HG03039 (cell line): ENCODE results near the gene BAHCC1.

Experiments used
- ATAC-seq: cut with Tn5 transposase; IDR thresholded peaks from one replicate; pipeline ENCODE4 v1.9.1; 2021; ENCODE audit warnings: mild to moderate bottlenecking, moderate library complexity; ENCODE audit not compliant: unreplicated experiment

Gene BAHCC1

DNA sequence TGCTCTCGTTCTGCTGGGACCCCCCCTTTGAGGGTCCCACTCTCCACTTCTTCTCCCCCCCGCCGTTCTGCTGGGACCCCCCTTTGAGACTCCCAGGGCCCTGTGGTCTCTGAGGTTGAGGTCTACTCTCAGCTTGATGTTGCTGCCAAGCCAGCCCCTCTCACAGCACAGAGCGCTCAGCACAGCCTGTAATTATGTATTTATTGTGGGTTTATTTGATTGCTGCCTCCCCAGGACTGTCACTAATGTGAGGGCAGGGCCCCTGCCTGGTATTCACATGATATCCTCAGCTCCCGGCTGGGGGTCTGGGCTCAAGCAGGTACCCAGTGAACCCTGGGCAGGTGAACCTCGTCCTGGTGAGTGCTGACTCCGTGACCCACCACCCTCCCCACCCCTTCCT, 81.9 kb downstream of the BAHCC1 start:
- no peak for ATAC-seq

DNA sequence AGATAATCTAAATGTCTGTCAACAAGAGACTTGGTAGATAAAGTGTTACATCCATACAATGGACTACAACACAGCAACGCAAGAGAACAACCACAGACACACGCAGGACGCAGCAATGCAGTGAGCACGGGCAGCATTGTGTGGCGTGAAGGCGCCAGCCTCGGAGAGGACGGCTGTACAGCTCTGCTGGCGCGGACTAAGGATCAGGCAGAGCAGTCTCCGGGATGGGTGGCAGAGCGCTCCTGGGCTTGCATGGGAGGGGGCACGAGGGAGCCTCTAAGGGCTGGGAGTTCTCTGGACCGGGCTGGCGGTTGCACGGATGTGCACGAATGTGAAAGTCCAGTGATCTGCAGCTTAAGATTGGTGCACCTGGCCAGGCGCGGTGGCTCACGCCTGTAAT, 82.9 kb downstream of the BAHCC1 start:
- no peak for ATAC-seq

DNA sequence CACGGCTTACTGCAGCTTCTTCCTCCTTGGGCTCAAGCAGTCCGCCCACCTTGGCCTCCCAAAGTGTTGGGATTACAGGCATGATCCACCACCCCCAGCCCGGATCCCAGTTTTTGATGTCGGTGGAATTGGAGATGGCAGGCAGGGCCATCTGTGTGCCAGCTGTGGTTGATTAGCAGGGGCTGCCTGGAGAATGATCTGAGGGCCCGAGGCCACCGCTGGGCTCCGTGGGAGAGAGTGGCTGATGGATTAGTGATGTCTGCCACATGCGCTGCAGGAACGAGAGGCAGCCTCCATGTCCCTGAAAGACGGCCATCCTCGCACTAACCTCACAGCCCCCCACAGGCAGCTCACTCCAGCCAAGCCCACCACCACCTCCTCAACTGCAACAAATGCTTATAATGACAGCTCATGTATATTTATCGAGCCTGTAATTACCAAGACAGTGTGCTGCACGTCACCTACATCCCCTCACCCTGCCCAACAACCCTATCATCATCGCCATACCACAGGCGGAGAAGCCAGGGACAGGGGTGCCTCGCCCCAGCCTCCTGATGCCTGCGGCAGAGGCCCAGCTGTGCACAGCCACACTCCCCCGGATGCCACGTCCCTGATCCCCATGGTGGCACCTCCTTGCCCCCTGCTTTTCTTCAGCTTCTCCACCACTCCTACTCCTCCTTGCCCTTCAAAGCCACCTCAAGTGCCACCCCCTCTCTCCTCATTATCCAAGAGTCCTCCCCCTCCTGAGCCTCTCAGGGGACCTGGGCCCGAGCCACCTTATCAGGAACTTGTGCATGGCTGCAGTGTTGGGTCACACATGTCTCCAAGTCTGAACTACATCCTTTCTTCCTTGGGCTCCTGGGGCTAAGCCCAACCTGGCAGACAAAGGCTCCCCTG, 84.2 kb downstream of the BAHCC1 start:
- no peak for ATAC-seq

DNA sequence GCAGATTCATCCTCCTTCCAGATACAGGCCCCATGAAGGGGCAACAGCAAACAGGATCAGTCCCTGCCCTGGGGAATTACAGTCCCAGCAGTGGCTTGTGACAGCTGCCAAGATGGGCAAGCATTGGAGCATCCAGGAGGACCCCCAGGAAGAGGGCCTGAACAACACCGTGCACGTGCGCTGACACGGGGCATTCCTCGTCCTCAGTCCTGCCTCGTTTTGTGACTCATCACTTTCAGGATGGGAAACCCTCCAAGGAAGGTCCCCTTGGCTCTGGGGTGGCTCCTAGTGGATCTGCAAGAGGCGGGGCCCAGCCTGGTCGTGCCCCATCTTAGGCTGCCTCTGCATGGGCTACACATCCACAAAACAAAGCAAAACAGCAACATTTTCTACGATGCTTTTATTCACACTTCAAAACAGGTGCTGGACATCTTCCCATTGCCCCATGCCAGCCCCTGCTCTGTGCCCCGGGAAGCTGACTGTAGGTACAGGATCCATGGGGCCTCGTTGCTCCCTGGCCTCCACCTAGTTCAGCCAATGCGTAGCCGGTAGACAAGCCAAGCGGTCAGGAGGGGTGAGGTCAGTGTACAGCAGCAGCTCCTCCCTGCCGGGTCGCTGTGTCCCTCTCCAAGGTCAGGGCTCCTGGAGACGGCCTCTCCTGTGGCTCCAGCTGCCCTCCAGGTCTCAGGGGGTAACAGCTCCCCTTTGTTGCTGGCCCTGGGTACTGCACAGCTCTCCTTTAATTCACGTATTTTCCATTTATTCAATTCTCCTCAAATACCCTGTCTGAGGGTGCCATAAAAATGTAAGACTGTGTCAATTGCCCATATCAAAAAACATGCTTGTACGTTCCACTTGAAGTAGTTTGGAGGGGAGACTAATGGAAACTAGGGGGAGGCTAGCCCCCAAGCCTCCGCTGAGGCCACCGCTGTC, 85.1 kb downstream of the BAHCC1 start:
- no peak for ATAC-seq

DNA sequence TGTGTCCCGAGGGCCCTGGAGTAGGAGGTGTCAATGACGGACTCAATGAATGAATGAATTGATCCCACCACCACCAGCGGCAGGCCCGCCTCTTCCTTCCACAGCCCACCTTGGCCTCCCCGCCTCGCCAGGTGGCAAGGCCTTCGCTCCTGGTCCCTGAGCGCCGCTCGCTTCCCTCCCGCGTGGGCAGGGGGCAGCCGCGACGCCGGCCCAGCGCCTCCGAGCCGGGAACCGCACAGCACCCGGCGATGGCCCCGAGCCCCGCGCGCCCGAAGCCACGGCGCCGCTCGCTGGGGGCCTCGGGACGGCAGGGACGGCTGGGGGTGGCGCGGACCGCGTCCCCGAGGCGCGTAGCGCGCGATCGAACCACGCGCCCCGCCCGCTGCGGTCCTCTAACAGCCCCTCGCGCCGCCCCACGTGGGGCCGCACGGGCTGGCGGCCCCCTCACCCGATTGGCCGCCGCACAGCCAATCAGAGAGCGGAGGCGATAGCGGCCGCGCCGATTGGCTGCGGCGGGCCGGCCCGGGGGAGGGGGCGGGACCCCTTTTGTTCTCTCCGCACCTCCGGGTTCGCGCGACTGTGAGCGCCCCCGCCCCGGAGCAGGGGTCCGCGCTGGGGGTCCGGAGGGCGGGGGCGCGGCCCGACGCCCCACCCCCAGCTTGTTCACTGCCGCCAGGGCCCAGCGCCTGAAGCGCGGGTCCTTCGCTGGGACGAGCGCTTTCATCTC, 86.0 kb downstream of the BAHCC1 start:
- ATAC-seq = no peak

DNA sequence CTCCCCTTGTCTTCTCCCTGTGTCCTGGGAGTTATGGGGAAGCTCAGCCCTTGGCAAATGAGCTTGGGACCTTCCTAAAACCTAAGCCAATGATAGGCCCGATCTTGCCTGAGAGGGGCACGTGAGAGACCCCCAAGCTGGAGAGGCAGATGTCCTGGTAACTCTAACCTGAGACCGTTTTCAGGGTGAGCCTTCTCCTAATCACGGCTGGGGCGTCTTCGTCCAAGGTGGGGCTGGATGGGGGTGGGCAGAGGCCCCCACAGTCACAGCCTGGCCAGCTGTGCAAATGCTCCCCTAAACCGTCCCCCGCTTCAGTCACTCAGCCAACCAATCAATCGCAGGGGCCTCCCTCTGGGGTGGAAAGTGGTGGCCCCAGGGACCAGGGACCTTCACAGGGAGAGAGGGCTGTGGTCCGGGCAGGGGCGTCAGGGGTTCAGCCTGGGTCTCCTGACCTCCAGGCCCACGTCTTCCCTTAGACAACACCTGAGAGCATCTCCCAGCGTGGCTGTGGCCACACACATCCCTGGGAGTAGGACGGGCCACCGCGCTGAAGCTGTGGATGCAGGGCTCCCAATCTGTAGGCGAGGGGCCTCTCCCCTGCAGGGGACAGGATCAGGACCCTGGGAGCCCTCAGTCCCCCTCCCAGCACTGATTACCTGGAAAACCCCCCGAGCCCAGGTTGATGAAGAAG, 86.7 kb downstream of the BAHCC1 start:
- no peak for ATAC-seq

DNA sequence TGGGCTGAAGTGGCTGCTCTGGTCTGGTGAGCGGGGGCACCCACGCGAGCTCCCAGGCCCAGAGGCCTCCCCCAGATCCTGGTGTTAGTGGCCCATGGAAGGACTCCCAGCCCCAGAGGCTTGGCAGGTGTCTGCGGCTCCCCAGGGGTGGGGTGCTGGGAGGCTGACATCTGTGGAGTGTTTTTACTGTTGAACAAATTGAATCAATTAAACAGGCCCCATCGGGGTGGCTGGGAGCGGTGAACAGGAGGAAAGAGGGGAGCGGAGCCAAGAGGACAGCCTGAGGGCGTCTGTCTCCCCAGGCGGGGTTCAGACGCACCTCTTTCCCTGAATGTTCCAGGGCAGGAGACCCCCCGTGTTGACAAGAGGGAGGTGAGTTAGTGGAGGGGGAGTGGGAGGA, 87.4 kb downstream of the BAHCC1 start:
- no peak for ATAC-seq

DNA sequence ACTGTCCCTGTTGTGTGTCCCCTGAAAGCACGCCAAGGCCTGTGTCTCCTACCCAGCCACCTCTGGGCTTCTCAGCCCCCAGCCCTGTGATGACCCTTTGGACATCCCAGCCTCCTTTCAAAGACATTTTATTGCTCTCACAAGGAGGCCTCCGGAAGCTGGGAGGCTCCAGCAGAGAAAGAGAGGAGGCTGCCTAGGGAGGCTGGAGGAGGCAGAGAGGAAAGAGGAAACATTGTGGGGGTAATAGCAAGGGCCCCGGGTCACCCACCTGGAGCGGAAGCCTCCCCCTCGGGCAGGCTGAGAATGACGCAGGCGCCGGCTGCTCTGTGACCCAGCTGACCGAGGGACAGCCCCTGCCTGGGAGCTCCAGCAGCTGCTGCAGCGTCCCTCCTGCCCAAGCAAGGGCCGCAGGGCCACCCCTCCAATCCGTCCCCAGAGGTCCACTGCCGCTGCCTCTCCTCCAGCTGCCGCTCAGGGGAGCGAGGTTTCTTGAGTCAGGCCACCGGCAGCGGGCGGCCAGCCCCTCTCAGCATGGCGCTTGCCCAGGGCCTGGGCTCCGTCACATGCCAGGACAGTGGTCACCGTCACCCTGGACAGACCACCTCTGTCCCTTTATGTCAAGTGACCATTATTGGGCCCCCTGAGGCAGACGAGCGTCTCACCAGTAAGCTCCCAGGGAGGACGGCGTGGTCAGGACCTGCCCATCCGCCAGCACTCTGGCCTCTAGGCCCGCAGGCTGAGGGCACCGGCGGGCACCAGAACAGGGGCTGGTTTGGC, 88.0 kb downstream of the BAHCC1 start:
- ATAC-seq = no peak

DNA sequence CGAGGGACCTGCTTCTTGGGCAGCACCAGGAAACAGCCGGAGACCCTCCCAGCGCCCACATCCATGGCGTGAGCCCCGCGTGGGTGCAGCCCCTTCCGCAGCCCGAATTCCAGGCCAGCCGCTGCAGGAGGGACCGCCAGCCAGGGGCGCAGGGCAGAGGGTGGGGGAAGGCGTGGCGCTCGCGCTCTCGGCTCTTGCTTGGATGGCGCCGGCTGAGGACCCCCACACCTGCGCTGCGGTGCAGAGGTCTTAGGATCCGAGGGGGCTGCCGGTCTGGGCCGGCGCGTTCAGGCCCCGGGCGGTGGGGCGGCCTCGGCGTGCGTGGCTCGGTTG, 88.6 kb downstream of the BAHCC1 start:
- ATAC-seq = no peak

DNA sequence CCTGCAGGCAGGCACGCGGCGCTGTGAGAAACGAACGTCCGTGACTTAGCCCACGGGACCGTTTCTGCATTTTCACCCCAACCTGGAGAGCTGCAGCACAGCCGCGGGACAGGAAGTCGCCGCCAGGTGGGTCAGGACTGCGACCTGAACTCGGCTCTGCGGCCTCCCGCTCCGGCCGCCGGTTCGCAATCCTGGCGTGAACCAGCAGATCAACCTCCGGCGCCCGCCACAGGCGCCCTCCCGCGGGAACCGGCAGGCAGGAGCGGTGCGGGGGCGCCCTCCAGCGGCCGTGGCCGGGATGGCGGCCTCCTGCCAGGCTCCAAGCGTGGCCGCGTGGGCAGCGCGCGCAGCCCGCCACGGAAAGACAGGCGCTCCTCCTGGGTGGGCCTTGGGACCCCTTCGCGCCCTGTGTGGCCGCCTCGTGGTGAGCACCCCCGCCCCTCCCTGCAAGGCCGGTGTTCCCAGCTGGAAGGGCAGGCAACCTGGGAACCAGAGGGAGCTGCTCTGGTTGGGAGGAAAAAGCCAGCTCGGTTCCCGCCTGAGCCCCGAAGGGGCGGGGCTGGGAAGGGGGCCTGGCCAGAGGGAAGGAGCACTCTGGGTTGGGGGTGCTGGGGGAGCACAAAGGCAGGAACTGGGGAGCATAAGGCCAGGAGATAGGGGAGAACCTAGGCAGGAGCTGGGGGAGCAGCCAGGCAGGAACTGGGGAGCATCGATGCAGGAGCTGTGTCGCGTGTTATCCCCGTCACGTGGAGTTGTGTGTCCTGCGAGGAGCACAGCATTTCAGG, 89.1 kb downstream of the BAHCC1 start:
- ATAC-seq = no peak

DNA sequence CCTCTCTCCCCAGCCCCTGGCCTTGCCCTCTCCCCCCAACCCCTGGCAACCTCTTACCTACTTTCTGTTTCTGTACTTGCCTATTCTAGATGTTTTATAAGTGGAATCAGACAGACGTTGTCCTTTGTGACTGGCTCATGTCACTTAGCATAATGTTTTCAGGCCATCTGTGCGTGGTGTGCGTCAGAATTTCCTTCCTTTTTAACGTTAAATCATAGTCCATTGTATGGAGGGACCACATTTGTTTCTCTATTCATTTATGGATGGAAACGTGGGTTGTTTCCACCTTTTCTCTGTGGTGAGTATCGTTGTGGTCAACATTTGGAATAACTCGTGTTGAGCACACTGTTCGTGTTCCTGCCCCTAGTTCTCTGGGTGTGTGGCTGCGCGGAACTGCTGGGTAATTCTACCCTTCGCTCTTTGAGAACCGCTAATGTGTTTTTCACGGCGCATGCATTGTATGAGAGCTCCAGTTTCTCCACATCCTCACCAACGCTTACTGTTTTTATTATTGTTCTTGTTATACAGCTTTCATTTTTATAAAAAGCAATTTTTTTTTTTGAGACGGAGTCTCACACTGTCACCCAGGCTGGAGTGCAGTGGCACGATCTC, 91.0 kb downstream of the BAHCC1 start:
- ATAC-seq = no peak

DNA sequence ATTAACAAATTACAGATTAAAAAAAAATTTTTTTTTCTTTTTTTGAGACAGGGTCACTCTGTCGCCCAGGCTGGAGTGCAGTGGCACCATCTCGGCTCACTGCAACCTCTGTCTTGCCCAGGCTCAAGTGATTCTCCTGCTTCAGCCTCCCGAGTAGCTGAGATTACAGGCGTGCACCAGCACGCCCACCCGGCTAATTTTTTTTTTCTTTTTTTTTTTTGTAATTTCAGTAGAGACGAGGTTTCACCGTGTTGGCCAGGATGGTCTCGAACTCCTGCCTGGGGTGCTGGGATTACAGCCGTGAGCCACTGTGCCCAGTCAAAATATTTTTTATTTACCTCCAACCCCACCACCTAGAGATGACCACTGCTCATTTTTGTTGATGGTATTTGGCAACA, 91.8 kb downstream of the BAHCC1 start:
- no peak for ATAC-seq

DNA sequence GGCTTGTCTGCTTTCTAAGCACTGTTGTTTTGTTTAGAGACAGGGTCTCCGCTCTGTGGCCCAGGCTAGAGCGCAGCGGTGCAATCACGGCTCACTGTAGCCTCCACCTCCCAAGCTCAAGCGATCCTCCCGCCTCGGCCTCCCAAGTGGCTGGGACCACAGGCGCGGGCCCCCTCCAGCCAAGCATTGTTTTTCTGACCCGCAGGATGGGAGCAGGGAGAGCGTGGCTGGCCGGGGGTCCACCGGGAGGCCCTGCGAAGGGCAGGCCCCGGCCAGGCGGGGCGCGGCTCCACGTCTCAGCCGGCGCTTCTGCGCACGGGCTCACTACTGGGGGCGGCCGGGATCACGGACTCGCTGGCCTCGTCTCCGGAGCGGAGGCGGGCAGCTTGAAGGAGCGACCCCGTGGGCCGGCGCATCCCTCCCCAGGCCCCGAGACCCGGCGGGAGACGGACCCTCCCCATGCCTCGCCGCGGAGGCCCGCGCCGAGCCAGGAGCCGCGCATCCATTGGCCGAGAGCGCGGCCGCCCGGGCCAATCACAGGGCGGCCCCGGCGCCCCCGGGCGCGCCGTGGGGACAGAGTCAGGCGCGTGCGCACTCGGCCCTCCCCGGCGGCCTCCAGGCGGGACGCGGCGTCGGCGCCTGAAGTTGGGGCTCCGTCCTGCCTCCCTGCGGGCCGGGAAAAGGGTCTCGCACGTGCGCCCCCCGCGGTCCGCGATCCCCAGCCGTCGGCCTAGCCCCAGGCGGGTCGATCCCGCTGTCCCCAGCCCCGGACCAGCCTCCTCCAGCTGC, 92.4 kb downstream of the BAHCC1 start:
- no peak for ATAC-seq

DNA sequence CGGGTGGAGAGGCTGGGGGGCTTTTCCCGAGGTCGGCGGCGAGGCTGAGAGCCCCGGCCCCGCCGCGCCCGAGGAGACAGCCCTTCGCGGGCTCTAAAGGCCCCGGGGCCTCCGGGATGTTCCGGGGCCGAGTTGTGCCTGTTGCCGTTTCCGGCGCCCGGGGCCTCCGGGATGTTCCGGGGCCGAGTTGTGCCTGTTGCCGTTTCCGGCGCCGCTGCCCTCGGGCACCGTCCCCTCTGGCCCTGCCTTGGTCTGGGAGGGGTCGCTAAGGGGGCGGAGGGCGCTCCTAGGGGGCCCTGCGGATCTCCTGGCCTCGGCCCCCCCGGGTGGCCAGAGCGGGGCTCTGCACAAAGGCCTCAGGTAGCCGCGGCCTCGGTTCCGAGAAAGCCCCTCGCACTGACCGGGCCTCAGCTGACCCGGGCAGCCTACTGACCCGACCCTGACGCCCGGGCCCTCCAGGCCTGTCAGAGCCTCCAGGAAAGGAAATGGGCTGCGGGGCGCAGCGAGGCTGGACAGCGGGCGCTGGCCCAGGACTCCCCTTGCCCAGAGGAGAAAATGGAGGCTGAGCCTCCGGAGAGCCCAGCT, 93.1 kb downstream of the BAHCC1 start:
- no peak for ATAC-seq

DNA sequence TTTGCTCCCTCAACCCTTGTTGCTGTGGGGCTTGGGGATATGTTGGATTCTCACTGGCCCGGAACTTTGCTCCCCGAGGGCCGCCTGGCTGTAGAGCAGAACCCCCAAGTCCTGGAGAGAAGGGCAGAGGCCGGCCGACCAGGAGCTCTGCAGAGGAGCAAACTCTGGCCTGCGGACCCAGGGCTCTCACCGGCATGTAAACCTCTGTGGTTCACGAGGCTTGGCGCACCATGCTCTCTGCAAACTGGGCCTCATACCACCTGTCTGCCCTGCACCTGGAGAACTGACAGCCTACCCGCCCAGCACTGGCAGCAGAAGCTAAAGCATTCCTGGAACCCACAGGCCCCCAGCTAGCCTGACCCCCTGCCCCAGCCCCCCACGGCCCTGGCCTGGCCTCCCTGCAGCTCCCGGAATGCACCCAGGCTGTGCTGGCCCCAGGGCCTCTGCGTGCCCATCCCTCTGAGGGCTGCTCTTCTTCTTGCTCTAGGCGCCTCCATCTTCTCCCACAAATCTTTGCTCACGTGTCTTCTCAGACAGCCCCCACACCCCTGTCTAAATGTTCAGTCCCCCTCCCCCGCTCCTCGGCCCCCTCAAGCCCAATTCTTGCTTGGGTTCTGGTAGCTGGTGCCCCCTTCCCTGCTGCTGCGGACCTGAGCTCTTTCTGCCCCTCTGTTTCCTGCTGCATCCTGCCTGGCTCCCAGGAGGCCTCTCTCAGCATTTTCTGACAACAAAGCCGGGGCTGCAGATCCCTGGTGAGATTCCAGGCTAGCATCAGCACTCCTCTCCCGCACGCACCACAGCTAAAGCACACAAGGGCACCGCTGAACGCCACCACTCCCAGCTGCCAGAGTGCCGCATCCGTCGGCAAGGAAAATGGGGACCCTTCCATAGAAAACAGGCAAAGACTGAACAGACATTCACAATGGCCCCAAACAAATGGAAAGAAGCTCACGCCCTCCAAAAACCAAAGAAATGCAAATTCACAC, 94.0 kb downstream of the BAHCC1 start:
- no peak for ATAC-seq
